GM12878 (cell line): ENCODE measurements around the gene DDX54. TPM values are rescaled to one million over a fixed set of nuclear protein-coding genes. Genes with fewer than 3 reads are reported as not detected.
A peak's percentile ranks its signal among the peaks of the same experiment; 100 is the strongest.

Source experiments
- CBFB ChIP-seq: IDR thresholded peaks from 2 replicates; pipeline ENCODE4 v1.6.1; 2016; ENCODE audit warnings: antibody characterized with exemption, low read depth
- CBX3 ChIP-seq: fragments of 200-600 bp; sonication (generic); IDR thresholded peaks from 2 replicates; pipeline ENCODE4 v1.6.1; 2016; ENCODE audit warnings: low read depth, borderline replicate concordance
- DPF2 ChIP-seq: fragments of 450-650 bp; IDR thresholded peaks from 2 replicates; pipeline ENCODE4 v1.6.1; 2017; ENCODE audit warnings: mild to moderate bottlenecking
- ESRRA ChIP-seq: IDR thresholded peaks from 2 replicates; pipeline ENCODE4 v1.6.1; 2012; ENCODE audit warnings: mild to moderate bottlenecking, low read length, improper control_type of control experiment
- GATAD2B ChIP-seq: fragments of 450-650 bp; conservative IDR thresholded peaks from 2 replicates; pipeline ENCODE4 v1.6.1; 2017; ENCODE audit warnings: low read depth, mild to moderate bottlenecking, moderate library complexity
- KDM1A ChIP-seq: fragments of 200-600 bp; sonication (generic); IDR thresholded peaks from 2 replicates; pipeline ENCODE4 v1.6.1; 2016; ENCODE audit warnings: borderline replicate concordance
- LARP7 ChIP-seq: fragments of 450-650 bp; IDR thresholded peaks from 2 replicates; pipeline ENCODE4 v1.6.1; 2017; ENCODE audit warnings: mild to moderate bottlenecking
- MEF2B ChIP-seq: fragments of 450-650 bp; IDR thresholded peaks from 2 replicates; pipeline ENCODE4 v1.6.1; 2018; ENCODE audit warnings: mild to moderate bottlenecking, moderate library complexity; ENCODE audit not compliant: partially characterized antibody, poor library complexity, severe bottlenecking
- MYC ChIP-seq: IDR thresholded peaks from 2 replicates; pipeline ENCODE4 v1.6.1; 2011; ENCODE audit warnings: mild to moderate bottlenecking, low read length, moderate library complexity, inconsistent platforms; ENCODE audit not compliant: insufficient read depth, insufficient replicate concordance, insufficient read length, severe bottlenecking
- NRF1 ChIP-seq: conservative IDR thresholded peaks from 2 replicates; pipeline ENCODE4 v1.6.1; 2011; ENCODE audit warnings: mild to moderate bottlenecking, low read depth, low read length, improper control_type of control experiment
- POLR2AphosphoS2 ChIP-seq: IDR thresholded peaks from 2 replicates; pipeline ENCODE4 v1.6.1; 2011; ENCODE audit warnings: low read depth, mild to moderate bottlenecking, low read length, improper control_type of control experiment, moderate library complexity
- RBBP5 ChIP-seq: fragments of 200-600 bp; sonication (generic); conservative IDR thresholded peaks from 2 replicates; pipeline ENCODE4 v1.6.1; 2016
- RFX5 ChIP-seq: IDR thresholded peaks from 2 replicates; pipeline ENCODE4 v1.6.1; 2011; ENCODE audit warnings: low read depth, low read length, improper control_type of control experiment
- SMAD1 ChIP-seq: fragments of 450-650 bp; IDR thresholded peaks from 2 replicates; pipeline ENCODE4 v1.6.1; 2018; ENCODE audit warnings: mild to moderate bottlenecking, low read depth; ENCODE audit not compliant: partially characterized antibody
- SMAD5 ChIP-seq: IDR thresholded peaks from 2 replicates; pipeline ENCODE4 v1.6.1; 2016; ENCODE audit warnings: antibody characterized with exemption, low read depth
- SREBF2 ChIP-seq: IDR thresholded peaks from 2 replicates; pipeline ENCODE4 v1.6.1; 2012; ENCODE audit warnings: mild to moderate bottlenecking, low read length
- TARDBP ChIP-seq: IDR thresholded peaks from 2 replicates; pipeline ENCODE4 v1.6.1; 2016; ENCODE audit warnings: borderline replicate concordance
- ZNF217 ChIP-seq: fragments of 450-650 bp; IDR thresholded peaks from 2 replicates; pipeline ENCODE4 v1.6.1; 2017; ENCODE audit warnings: antibody characterized with exemption, mild to moderate bottlenecking
- polyA plus RNA-seq, 11 experiments: library from polyadenylated mRNA; depleted of rRNA in 4 of 11; unstranded in 6 of 11; stranded (reverse) in 5 of 11; fragments of >200 nt; fragmentation: Nextera tagmentation in 4 of 11; fragmentation: Illumina TruSeq in 1 of 11; extraction: Ambion mirVana in 4 of 11; extraction: Trizol in 1 of 11; gene quantifications; 1 replicate in 1 of 11; 2 replicates in 10 of 11; pipeline versions ENCODE4 v1.2.1 to v1.2.3, GENCODE V29; 2011 to 2016; ENCODE audit warnings: inconsistent platforms in 2 of 11, missing spikeins in 2 of 11, low read depth in 1 of 11
- total RNA-seq, 4 experiments: library from RNA; depleted of rRNA in 3 of 4; stranded (reverse); fragments of >200 nt in 3 of 4; fragmentation: Illumina TruSeq in 1 of 4; extraction: Trizol in 1 of 4; gene quantifications; 2 replicates each; pipeline versions ENCODE4 v1.2.1 to v1.2.3, GENCODE V29; 2013 to 2021
- TF ChIP-seq, protein P1 (sequence below): IDR thresholded peaks from 2 replicates; pipeline ENCODE4 v1.6.1; 2011; ENCODE audit warnings: borderline replicate concordance, low read depth, mild to moderate bottlenecking, moderate library complexity, mixed read lengths, low read length; ENCODE audit not compliant: insufficient read depth; ENCODE audit errors: extremely low read length
- TF ChIP-seq, protein P2 (sequence below): fragments of 450-650 bp; IDR thresholded peaks from 2 replicates; pipeline ENCODE4 v1.6.1; 2016; ENCODE audit warnings: mild to moderate bottlenecking
- TF ChIP-seq, protein P3 (sequence below): fragments of 450-650 bp; IDR thresholded peaks from 2 replicates; pipeline ENCODE4 v1.6.1; 2018; ENCODE audit warnings: borderline replicate concordance, mild to moderate bottlenecking; ENCODE audit not compliant: partially characterized antibody
- TF ChIP-seq, protein P4 (sequence below): fragments of 450-650 bp; IDR thresholded peaks from 2 replicates; pipeline ENCODE4 v1.6.1; 2016; ENCODE audit warnings: mild to moderate bottlenecking

DDX54 gene
- total and polyA plus RNA-seq, 10 of the 15 experiments (the other 5 are each of a cell fraction or from before 2014, with no cell fraction given): 1.9 to 115 (median 56.3) TPM

DNA sequence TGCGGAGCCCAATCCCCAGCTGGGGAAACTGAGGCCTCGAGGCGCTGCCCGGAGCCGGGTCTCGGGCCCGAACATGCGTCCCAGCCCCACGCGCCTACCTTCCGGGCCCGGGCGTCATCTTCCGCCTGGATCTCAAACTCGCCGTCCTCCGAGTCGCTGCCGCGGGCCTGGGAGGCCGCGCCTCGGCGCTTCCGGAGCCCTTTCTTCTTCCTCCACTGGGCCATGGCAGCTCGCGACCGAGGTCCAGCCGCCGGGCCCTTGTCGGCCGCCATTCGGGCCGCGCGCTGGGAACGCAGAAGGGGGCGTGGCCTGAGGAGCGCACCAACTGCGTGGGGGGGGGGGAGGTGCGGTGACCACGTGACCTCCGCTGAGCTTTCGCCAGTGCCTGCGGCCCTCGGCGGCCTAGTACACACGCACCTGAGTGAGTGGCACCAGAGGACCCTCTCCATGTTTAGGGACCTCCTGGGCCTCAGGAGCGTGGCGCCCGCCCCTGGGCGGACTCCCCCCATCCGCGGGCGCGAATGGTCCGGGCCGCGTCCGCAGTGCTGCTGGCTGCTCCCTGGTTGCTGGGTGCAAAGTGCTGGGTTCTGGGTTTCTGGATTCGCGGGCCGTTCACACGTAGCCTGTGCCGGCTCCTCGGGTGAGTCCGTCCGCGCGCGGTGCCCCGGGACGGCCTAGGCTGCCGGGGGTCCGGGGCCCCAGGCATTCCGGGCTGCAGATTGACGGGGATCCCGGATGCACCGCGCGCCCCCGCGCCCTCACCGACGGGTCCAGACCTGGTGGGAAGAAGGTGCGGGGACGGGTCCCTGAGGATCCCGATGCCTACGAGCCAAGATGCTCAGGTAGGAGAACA, at the start of gene DDX54, which contains the start of gene RITA1 (continued):
- TF ChIP-seq, protein P1, sequence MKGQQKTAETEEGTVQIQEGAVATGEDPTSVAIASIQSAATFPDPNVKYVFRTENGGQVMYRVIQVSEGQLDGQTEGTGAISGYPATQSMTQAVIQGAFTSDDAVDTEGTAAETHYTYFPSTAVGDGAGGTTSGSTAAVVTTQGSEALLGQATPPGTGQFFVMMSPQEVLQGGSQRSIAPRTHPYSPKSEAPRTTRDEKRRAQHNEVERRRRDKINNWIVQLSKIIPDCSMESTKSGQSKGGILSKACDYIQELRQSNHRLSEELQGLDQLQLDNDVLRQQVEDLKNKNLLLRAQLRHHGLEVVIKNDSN: peak; percentile 98
- no peak for TF ChIP-seq KDM1A
- TF ChIP-seq GATAD2B: peak; percentile 83
- no peak; the same call in 1 of the 2 replicates for TF ChIP-seq CBFB
- TF ChIP-seq SMAD1: no peak
- TF ChIP-seq, protein P2, sequence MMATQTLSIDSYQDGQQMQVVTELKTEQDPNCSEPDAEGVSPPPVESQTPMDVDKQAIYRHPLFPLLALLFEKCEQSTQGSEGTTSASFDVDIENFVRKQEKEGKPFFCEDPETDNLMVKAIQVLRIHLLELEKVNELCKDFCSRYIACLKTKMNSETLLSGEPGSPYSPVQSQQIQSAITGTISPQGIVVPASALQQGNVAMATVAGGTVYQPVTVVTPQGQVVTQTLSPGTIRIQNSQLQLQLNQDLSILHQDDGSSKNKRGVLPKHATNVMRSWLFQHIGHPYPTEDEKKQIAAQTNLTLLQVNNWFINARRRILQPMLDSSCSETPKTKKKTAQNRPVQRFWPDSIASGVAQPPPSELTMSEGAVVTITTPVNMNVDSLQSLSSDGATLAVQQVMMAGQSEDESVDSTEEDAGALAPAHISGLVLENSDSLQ: peak; percentile 70
- TF ChIP-seq, protein P3, sequence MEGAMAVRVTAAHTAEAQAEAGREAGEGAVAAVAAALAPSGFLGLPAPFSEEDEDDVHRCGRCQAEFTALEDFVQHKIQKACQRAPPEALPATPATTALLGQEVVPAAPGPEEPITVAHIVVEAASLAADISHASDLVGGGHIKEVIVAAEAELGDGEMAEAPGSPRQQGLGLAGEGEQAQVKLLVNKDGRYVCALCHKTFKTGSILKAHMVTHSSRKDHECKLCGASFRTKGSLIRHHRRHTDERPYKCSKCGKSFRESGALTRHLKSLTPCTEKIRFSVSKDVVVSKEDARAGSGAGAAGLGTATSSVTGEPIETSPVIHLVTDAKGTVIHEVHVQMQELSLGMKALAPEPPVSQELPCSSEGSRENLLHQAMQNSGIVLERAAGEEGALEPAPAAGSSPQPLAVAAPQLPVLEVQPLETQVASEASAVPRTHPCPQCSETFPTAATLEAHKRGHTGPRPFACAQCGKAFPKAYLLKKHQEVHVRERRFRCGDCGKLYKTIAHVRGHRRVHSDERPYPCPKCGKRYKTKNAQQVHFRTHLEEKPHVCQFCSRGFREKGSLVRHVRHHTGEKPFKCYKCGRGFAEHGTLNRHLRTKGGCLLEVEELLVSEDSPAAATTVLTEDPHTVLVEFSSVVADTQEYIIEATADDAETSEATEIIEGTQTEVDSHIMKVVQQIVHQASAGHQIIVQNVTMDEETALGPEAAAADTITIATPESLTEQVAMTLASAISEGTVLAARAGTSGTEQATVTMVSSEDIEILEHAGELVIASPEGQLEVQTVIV: peak; percentile 86
- no peak for TF ChIP-seq NRF1
- no peak for TF ChIP-seq MEF2B
- no peak for TF ChIP-seq SREBF2
- TF ChIP-seq DPF2: peak; percentile 89; the same call in 1 of the 2 replicates
- TF ChIP-seq RFX5: no peak; the same call in 1 of the 2 replicates
- no peak; the same call in 1 of the 2 replicates for TF ChIP-seq TARDBP
- TF ChIP-seq, protein P4, sequence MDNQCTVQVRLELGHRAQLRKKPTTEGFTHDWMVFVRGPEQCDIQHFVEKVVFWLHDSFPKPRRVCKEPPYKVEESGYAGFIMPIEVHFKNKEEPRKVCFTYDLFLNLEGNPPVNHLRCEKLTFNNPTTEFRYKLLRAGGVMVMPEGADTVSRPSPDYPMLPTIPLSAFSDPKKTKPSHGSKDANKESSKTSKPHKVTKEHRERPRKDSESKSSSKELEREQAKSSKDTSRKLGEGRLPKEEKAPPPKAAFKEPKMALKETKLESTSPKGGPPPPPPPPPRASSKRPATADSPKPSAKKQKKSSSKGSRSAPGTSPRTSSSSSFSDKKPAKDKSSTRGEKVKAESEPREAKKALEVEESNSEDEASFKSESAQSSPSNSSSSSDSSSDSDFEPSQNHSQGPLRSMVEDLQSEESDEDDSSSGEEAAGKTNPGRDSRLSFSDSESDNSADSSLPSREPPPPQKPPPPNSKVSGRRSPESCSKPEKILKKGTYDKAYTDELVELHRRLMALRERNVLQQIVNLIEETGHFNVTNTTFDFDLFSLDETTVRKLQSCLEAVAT: 0 out of 2 replicates have a peak, but pooled peaks have one; percentile 64
- TF ChIP-seq POLR2AphosphoS2: peak; percentile 79
- 0 out of 2 replicates have a peak, but pooled peaks have one; percentile 36 for TF ChIP-seq RBBP5
- 0 out of 2 replicates have a peak, but pooled peaks have one; percentile 66 for TF ChIP-seq LARP7
- TF ChIP-seq MYC: peak; percentile 65
- peak; percentile 11; the same call in 1 of the 2 replicates for TF ChIP-seq SMAD5
- no peak for TF ChIP-seq CBX3
- TF ChIP-seq ZNF217: no peak
- 0 out of 2 replicates have a peak, but pooled peaks have one; percentile 17 for TF ChIP-seq ESRRA
